Chondrocyte (in vitro differentiated cells): ENCODE measurements around the gene RBX1. TPM values are rescaled to one million over a fixed set of nuclear protein-coding genes. Genes with fewer than 3 reads are reported as not detected.
"Not testable (repeated sequence)": the region's sequence is repeated elsewhere in the genome, so short reads cannot be mapped to it uniquely, and the experiment has no call there.

ENCODE experiments used
- DNase-seq: peaks from one replicate; pipeline ENCODE4 v3.0.0; 2021; ENCODE audit warnings: mixed read lengths, low spot score
- H3K27ac Mint-ChIP-seq: one replicate; pipeline ENCODE4 v1.8.0; 2021; ENCODE audit warnings: mild to moderate bottlenecking, moderate library complexity, mixed read lengths; ENCODE audit not compliant: unreplicated experiment
- H3K27me3 Mint-ChIP-seq: 2 replicates; pipeline ENCODE4 v1.8.0; 2021; ENCODE audit warnings: low read depth, mixed read lengths
- H3K36me3 Mint-ChIP-seq: 2 replicates; pipeline ENCODE4 v1.8.0; 2021; ENCODE audit warnings: low read depth, mixed read lengths
- H3K4me1 Mint-ChIP-seq: 2 replicates; pipeline ENCODE4 v1.8.0; 2021; ENCODE audit warnings: low read depth, mild to moderate bottlenecking, mixed read lengths
- H3K4me3 Mint-ChIP-seq: one replicate; pipeline ENCODE4 v1.8.0; 2021; ENCODE audit warnings: mild to moderate bottlenecking, moderate library complexity, mixed read lengths; ENCODE audit not compliant: unreplicated experiment
- H3K9me3 Mint-ChIP-seq: 2 replicates; pipeline ENCODE4 v1.8.0; 2021; ENCODE audit warnings: low read depth, mixed read lengths
- total RNA-seq: library from RNA; stranded (reverse); gene quantifications from 3 replicates; pipeline ENCODE4 v1.2.1, GENCODE V29; 2021
- TF ChIP-seq, protein P1 (sequence below): fragments of 200-600 bp; sonication (generic); IDR thresholded peaks from 2 replicates; pipeline ENCODE4 v1.5.0; 2021; ENCODE audit warnings: antibody characterized with exemption, mild to moderate bottlenecking, moderate library complexity

Gene RBX1
- total RNA-seq, 1 donor from 2014 or later: 54.8 TPM

DNA sequence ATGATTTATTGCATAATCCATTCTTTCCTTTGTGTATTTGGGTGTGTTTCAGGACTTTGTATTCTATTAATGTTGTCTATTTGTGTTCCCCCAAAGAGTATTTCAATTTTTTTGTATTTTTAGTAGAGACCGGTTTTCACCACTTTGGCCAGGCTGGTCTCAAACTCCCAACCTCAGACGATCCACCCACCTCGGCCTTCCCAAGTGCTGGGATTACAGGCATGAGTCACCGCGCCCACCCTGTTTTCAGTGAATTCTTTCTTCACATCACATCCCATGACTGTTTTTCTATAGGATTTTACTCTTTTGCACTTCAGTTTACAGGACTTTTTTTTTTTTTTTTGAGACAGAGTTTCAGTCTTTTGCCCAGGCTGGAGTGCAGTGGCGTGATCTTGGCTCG is 46.3 kb downstream of the RBX1 start:
- H3K4me1 Mint-ChIP-seq: peaks cover 2% of the 10 kb centered on the region

DNA sequence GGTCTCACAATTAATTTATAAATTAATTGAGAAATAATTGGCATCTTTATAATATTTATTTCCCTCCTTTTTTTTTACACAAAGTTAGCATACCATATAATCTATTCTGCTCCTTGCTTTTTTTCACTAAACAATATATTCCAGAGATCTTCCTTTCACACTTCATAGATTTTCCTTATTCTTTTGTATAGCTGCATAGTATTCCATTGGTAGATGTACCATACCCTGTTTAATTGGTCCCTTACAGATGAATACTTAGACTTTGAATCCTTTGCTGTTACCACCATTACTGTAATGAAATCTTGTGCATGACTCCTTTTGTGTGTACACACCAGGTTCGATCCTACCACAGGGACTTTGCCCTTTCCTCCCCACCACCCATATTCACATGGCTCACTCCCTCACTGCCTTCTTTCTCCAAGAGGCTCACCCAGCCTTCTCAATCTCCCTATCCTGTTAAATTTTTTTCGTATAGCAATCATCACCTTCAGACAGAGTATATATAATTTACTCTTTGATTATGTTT is 48.9 kb downstream of the RBX1 start:
- H3K4me3 Mint-ChIP-seq: no peak overlapping the region
- no peaks in the 10 kb centered on the region for H3K27me3 Mint-ChIP-seq

More for the DNA sequence above, 46.3 kb downstream of the RBX1 start:
- DNase-seq: no peak
- TF ChIP-seq, protein P1, sequence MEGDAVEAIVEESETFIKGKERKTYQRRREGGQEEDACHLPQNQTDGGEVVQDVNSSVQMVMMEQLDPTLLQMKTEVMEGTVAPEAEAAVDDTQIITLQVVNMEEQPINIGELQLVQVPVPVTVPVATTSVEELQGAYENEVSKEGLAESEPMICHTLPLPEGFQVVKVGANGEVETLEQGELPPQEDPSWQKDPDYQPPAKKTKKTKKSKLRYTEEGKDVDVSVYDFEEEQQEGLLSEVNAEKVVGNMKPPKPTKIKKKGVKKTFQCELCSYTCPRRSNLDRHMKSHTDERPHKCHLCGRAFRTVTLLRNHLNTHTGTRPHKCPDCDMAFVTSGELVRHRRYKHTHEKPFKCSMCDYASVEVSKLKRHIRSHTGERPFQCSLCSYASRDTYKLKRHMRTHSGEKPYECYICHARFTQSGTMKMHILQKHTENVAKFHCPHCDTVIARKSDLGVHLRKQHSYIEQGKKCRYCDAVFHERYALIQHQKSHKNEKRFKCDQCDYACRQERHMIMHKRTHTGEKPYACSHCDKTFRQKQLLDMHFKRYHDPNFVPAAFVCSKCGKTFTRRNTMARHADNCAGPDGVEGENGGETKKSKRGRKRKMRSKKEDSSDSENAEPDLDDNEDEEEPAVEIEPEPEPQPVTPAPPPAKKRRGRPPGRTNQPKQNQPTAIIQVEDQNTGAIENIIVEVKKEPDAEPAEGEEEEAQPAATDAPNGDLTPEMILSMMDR: no peak
- H3K27ac Mint-ChIP-seq: no peak overlapping the region
- no peak overlapping the region for H3K4me3 Mint-ChIP-seq
- peaks cover 13% of the 10 kb centered on the region for H3K27me3 Mint-ChIP-seq
- H3K9me3 Mint-ChIP-seq: peaks cover 3% of the 10 kb centered on the region
- H3K36me3 Mint-ChIP-seq: no peaks in the 10 kb centered on the region

DNA sequence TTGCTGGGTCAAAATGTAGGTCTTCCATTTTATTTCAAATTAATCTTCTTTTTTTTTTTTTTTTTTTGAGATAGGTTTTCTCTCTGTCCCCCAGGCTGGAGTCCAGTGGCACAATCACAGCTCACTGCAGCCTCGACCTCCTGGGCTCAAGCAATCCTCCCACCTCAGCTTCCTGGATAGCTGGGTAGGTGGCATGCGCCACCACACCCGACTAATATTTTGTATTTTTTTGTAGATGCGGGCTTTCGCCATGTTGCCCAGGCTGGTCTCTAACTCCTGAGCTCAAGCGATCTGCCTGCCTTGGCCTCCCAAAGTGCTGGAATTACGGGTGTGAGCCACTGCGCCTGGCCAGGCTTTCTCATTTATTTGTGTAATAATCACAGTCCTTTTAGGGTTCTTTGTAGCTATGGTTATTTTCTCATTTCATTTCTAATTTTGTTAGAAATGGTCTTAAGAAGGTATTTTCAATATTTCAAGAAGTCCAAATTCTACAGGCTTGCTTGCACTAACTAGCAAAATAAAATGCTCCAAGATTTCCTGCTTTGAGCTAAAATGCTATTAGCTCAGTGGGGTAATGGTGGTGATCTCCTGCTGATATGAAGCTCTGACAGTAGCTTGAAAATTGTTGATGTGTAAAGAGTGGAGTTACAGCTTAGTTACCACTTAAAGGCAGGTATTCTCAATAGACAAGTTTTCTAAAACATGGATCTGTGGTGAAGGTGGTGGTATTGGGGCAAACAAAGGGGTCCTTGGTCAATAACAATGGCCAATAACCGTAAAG is 50.0 kb downstream of the RBX1 start:
- Mint-ChIP-seq H3K4me3 (no peak overlapping the region), H3K27me3 (no peaks in the 10 kb centered on the region), H3K36me3 (no peaks in the 10 kb centered on the region), H3K27ac (no peak overlapping the region), H3K9me3 (peaks cover 3% of the 10 kb centered on the region), H3K4me1 (peaks cover 5% of the 10 kb centered on the region)
- TF ChIP-seq, protein P1: no peak
- DNase-seq: no peak

More for the DNA sequence above, 48.9 kb downstream of the RBX1 start:
- no peak for DNase-seq
- Mint-ChIP-seq H3K9me3 (peaks cover 3% of the 10 kb centered on the region), H3K36me3 (no peaks in the 10 kb centered on the region), H3K4me1 (peaks cover 2% of the 10 kb centered on the region), H3K27ac (no peak overlapping the region)
- TF ChIP-seq, protein P1: no peak

DNA sequence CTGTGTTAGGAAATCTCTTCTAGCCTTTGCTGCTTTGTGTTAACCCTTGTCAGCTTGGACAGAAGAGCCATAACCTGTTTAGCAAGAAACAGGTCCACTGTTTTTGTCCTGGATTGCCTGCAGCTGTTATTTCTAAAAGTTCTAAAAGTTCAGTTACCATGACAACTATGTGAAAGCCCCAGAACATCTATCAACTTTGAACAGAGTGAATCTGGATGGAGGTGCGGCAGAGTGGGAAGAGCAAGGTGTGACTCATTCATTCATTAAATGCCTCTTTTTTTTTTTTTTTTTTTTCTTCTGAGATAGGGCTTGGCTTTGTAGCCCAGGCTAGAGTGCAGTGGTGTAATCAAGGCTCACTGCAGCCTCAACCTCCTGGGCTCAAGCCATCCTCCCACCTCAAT is 50.5 kb downstream of the RBX1 start:
- DNase-seq: no peak
- H3K9me3 Mint-ChIP-seq: peaks cover 3% of the 10 kb centered on the region
- peaks cover 5% of the 10 kb centered on the region for H3K4me1 Mint-ChIP-seq
- H3K36me3 Mint-ChIP-seq: no peaks in the 10 kb centered on the region
- H3K27ac Mint-ChIP-seq: no peak overlapping the region
- TF ChIP-seq, protein P1: no peak
- no peak overlapping the region for H3K4me3 Mint-ChIP-seq
- no peaks in the 10 kb centered on the region for H3K27me3 Mint-ChIP-seq

DNA sequence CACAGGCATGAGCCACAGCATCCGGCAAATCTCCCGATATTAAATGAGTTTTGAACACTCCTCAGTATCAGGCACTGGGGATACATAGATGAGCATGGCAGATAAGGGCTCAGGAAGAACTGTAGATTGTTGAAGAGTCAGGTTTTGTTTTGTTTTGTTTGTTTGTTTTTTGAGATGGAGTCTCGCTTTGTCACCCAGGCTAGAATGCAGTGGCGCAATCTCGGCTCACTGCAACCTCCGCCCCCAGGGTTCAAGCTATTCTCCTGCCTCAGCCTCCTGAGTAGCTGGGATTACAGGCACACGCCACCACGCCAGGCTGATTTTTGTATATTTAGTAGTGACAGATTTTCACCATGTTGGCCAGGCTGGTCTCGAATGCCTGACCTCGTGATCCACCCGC is 51.2 kb downstream of the RBX1 start:
- not testable (repeated sequence) for H3K4me3 Mint-ChIP-seq, H3K27me3 Mint-ChIP-seq, DNase-seq, H3K27ac Mint-ChIP-seq, H3K36me3 Mint-ChIP-seq, H3K9me3 Mint-ChIP-seq, H3K4me1 Mint-ChIP-seq

DNA sequence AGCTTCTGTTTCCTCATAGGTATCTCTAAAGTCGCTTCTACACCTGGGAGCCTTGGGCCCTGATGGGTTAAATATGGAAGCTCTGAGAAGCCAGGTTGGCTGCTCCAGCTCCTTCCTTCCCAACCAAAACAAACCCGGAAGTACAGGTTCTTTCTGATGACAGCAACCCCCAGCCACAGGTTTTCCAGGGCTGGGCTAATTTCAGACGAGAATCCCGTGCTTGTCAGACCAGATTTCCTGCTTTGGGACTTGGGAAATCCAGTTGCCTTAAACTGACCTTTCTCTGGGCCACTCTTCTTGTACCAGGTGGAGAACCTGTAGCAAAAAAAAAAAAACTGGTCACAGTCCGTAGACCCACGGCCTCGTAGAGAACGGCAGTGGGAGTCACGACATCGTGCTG is 51.9 kb downstream of the RBX1 start:
- Mint-ChIP-seq H3K36me3 (no peaks in the 10 kb centered on the region), H3K9me3 (peaks cover 3% of the 10 kb centered on the region), H3K4me1 (peaks cover 5% of the 10 kb centered on the region), H3K27me3 (no peaks in the 10 kb centered on the region), H3K27ac (no peak overlapping the region), H3K4me3 (no peak overlapping the region)
- TF ChIP-seq, protein P1: no peak
- no peak for DNase-seq
